C4-2B (cell line): ENCODE measurements around the gene FHAD1.

Experiments used
- H3K27ac ChIP-seq: fragments of 450-650 bp; 2 replicates; pipeline ENCODE4 v1.5.1; 2017
- CTCF ChIP-seq: fragments of 450-650 bp; conservative IDR thresholded peaks from 2 replicates; pipeline ENCODE4 v1.5.1; 2017; ENCODE audit warnings: mild to moderate bottlenecking
- ZFX ChIP-seq: fragments of 450-650 bp; IDR thresholded peaks from 2 replicates; pipeline ENCODE4 v1.6.1; 2017

Gene FHAD1

GRCh38 chr1:15251857-15252835, 5.1 kb downstream of the FHAD1 start:
- H3K27ac ChIP-seq: no peak overlapping the region
- TF ChIP-seq CTCF: no peak
- TF ChIP-seq ZFX: no peak

- H3K27ac ChIP-seq: no peak overlapping the region
- TF ChIP-seq ZFX (no peak), CTCF (no peak)
These were observed 7.5 kb downstream of the FHAD1 start for GRCh38 chr1:15254559-15254958.

GRCh38 chr1:15255582-15256149, 8.6 kb downstream of the FHAD1 start:
- no peak overlapping the region for H3K27ac ChIP-seq
- TF ChIP-seq CTCF: no peak
- no peak for TF ChIP-seq ZFX

- H3K27ac ChIP-seq: no peak overlapping the region
- TF ChIP-seq CTCF: no peak
- no peak for TF ChIP-seq ZFX
These were observed 9.6 kb downstream of the FHAD1 start for GRCh38 chr1:15256584-15256983.

GRCh38 chr1:15257309-15257708, 10.3 kb downstream of the FHAD1 start:
- TF ChIP-seq CTCF (no peak), ZFX (no peak)
- H3K27ac ChIP-seq: no peak overlapping the region

- H3K27ac ChIP-seq: no peak overlapping the region
- TF ChIP-seq CTCF: no peak
- TF ChIP-seq ZFX: no peak
These were observed 12.0 kb downstream of the FHAD1 start for GRCh38 chr1:15258833-15259621.

- no peak for TF ChIP-seq ZFX
- TF ChIP-seq CTCF: no peak
- H3K27ac ChIP-seq: no peak overlapping the region
These were observed 12.6 kb downstream of the FHAD1 start for GRCh38 chr1:15259622-15260007.
